MCF 10A (cell line): ENCODE measurements around the gene PTPRK. TPM values are rescaled to one million over a fixed set of nuclear protein-coding genes. Genes with fewer than 3 reads are reported as not detected.

Experiments
- BruUV-seq: library from RNA; stranded (reverse); fragments of 400-500 nt; replicated peaks from 2 replicates; lab custom pipeline; 2021; lab: Mats Ljungman, UMichigan
- CTCF ChIA-PET: fragments of 300-600 bp; sonication (Branson Sonifier 250); formaldehyde crosslinking; extraction: SDS; loops from one replicate; lab custom pipeline; 2021; ENCODE audit warnings: antibody characterized with exemption, inconsistent platforms; lab: Yijun Ruan, JAX
- POLR2A ChIA-PET: fragments of 300-600, 350-650 bp; sonication (Branson Sonifier 250); formaldehyde crosslinking; extraction: SDS; loops from one replicate; lab custom pipeline; 2020; ENCODE audit warnings: antibody characterized with exemption, inconsistent platforms; lab: Yijun Ruan, JAX
- DNase-seq: peaks from one replicate; pipeline ENCODE4 v3.0.0-alpha.2; 2018; ENCODE audit not compliant: unreplicated experiment
- H3K27ac Mint-ChIP-seq: one replicate; pipeline ENCODE4 v1.8.0; 2022; ENCODE audit warnings: mild to moderate bottlenecking, low read depth, mixed read lengths; ENCODE audit not compliant: unreplicated experiment
- H3K27me3 Mint-ChIP-seq: one replicate; pipeline ENCODE4 v1.8.0; 2022; ENCODE audit warnings: mixed read lengths; ENCODE audit not compliant: insufficient read depth, unreplicated experiment
- H3K36me3 Mint-ChIP-seq: one replicate; pipeline ENCODE4 v1.8.0; 2022; ENCODE audit warnings: mild to moderate bottlenecking, moderate library complexity, mixed read lengths; ENCODE audit not compliant: insufficient read depth, unreplicated experiment
- H3K4me1 Mint-ChIP-seq: one replicate; pipeline ENCODE4 v1.8.0; 2022; ENCODE audit warnings: mixed read lengths; ENCODE audit not compliant: insufficient read depth, unreplicated experiment
- H3K4me3 Mint-ChIP-seq: one replicate; pipeline ENCODE4 v1.8.0; 2022; ENCODE audit warnings: mild to moderate bottlenecking, moderate library complexity, mixed read lengths; ENCODE audit not compliant: unreplicated experiment
- H3K9me3 Mint-ChIP-seq: one replicate; pipeline ENCODE4 v1.8.0; 2022; ENCODE audit warnings: mixed read lengths; ENCODE audit not compliant: unreplicated experiment
- CTCF ChIP-seq: fragments of 200-600 bp; IDR thresholded peaks from one replicate; pipeline ENCODE4 v1.8.0; 2022; ENCODE audit warnings: antibody characterized with exemption, mild to moderate bottlenecking; ENCODE audit not compliant: unreplicated experiment
- intact Hi-C: fragments of 100-400 bp; cut with micrococcal nuclease; formaldehyde crosslinking; loops from 2 replicates; pipeline ENCODE4 v1.14.1; 2022
- total RNA-seq: library from RNA; stranded (reverse); gene quantifications from 2 replicates; pipeline ENCODE4 v1.2.3, GENCODE V29; 2022

Gene PTPRK
- total RNA-seq, 1 experiment from 2014 or later, result 50.2 TPM

GRCh38 chr6:128558021-128558420 lies 37.6 kb upstream of the PTPRK start:
- CTCF ChIA-PET, result no interaction called here
- no peak for TF ChIP-seq CTCF
- BruUV-seq, result no TSS peak
- intact Hi-C loops, result no loop called here
- POLR2A ChIA-PET, result no interaction called here
- Mint-ChIP-seq H3K4me3 (no peak overlapping the region), H3K36me3 (no peaks in the 10 kb centered on the region), H3K27ac (no peak overlapping the region), H3K4me1 (no peaks in the 10 kb centered on the region), H3K9me3 (no peaks in the 10 kb centered on the region), H3K27me3 (no peaks in the 10 kb centered on the region)
- no peak for DNase-seq

GRCh38 chr6:128557081-128557480 lies 36.7 kb upstream of the PTPRK start:
- no peak for DNase-seq
- no peaks in the 10 kb centered on the region for H3K9me3 Mint-ChIP-seq
- ChIA-PET CTCF (interaction anchor here (0.6 kb wide), 2 partner anchors 178 to 1860 kb away, joined by 3 to 4 read pairs; no protein-coding TSS in a partner anchor), POLR2A (no interaction called here)
- no TSS peak for BruUV-seq
- no peak for TF ChIP-seq CTCF
- no peaks in the 10 kb centered on the region for H3K27me3 Mint-ChIP-seq
- no peak overlapping the region for H3K4me3 Mint-ChIP-seq
- no peak overlapping the region for H3K27ac Mint-ChIP-seq
- H3K36me3 Mint-ChIP-seq, result no peaks in the 10 kb centered on the region
- H3K4me1 Mint-ChIP-seq, result no peaks in the 10 kb centered on the region
- intact Hi-C loops, result no loop called here

GRCh38 chr6:128554302-128554701 lies 33.9 kb upstream of the PTPRK start:
- no peaks in the 10 kb centered on the region for H3K9me3 Mint-ChIP-seq
- no peaks in the 10 kb centered on the region for H3K36me3 Mint-ChIP-seq
- intact Hi-C loops, result no loop called here
- no TSS peak for BruUV-seq
- TF ChIP-seq CTCF, result peak; percentile 28
- H3K4me1 Mint-ChIP-seq, result no peaks in the 10 kb centered on the region
- peak; percentile 19 for DNase-seq
- H3K4me3 Mint-ChIP-seq, result no peak overlapping the region
- ChIA-PET CTCF (no interaction called here), POLR2A (no interaction called here)
- H3K27ac Mint-ChIP-seq, result no peak overlapping the region
- no peaks in the 10 kb centered on the region for H3K27me3 Mint-ChIP-seq

GRCh38 chr6:128541261-128541660 lies 20.9 kb upstream of the PTPRK start:
- Mint-ChIP-seq H3K27me3 (no peaks in the 10 kb centered on the region), H3K36me3 (no peaks in the 10 kb centered on the region), H3K9me3 (no peaks in the 10 kb centered on the region), H3K27ac (no peak overlapping the region), H3K4me1 (no peaks in the 10 kb centered on the region), H3K4me3 (no peak overlapping the region)
- no peak for DNase-seq
- BruUV-seq, result no TSS peak
- CTCF ChIA-PET, result no interaction called here
- intact Hi-C loops, result no loop called here
- TF ChIP-seq CTCF, result no peak
- POLR2A ChIA-PET, result interaction anchor here (0.6 kb wide), 2 partner anchors 11 to 44 kb away, joined by 3 read pairs; no protein-coding TSS in a partner anchor
